ENCODE results near the gene RAPGEF4.

RAPGEF4 gene

GRCh38 chr2:173048897-173049661 is 313.4 kb downstream of the RAPGEF4 start:
- peak; percentile 54 for DNase-seq

GRCh38 chr2:173049831-173050230 is 314.2 kb downstream of the RAPGEF4 start:
- DNase-seq, result no peak

- DNase-seq, result no peak
Observed at GRCh38 chr2:173050684-173051083, 315.0 kb downstream of the RAPGEF4 start.

- DNase-seq, result no peak
Observed at GRCh38 chr2:173051463-173052215, 316.0 kb downstream of the RAPGEF4 start.

DNA sequence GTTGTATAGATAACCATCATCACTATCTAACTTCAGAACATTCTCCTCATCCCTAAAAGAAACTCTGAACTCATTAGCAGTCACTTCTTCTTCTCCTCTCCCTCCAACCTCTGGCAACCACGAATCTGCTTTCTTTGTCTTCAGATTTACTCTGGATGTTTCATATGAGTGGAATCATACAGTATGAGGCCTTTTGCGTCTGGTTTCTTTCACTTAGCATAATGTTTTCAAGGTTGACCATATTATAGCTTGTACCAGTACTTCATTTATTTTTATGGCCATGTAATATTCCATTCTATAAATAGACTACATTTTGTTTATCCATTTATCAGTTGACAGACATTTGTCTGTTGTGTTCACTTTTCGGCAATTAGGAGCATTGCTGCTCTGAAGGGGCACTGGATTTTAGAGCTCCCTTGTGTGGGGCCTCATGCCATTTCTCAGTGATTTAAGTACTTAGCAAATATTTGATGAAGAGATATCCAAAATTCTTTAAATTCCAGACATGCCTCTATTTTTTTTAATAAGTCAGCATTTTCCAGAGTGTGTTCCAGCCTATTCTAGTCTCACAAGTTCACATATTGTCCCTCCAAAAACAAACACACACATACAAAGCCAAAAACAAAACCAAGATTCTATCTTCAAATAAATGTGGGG is 317.5 kb downstream of the RAPGEF4 start:
- DNase-seq, result no peak

DNA sequence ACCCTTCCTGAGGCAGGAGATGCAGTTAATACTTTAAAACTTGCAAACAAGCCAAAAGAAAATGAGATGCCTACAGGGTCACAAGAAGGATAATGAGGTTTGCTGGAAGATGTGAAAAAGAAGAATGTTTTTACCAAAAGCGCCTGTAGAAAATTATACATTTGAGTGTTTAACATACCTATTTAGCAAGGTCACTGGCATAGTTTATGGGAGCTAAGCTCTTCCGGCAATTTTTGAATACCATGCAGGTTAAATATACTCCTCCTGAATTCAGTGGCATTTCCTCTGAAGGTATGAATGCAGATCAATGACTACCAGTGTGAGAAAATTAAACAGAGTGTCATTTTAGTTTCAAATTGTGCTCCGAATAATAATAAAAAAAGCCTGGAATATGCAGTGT is 318.8 kb downstream of the RAPGEF4 start:
- DNase-seq, result no peak

DNA sequence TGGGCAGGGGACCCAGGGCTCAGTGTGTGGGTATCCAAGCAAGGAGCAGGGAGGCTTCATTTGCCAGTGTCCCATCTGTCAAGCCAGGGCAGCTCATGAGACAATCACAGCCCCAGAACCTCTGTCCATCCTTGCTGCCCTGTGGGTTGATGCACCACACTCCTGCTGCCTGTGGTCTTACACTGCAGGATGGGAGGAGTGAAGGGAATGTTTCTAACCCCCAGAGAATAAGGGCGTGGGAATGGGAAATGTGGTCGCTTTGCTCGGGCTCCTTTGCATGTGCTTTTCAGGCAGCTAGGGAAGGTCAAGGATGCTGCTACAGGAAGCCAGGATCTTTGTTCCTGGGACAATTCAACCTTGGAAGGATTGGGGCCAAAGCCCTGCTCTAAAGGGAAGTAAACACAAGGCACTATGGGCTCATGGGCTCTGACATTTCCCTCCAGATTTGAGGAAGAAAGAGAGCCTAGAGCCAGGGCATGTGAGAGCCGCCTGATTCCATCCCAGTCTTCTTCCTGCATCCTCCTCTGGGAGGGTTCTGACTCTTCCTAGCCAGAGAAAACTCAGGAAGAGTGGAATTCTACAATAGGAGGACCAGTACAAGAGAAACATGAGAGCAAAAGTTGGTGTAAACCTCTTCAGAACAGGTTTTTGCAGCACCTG is 321.2 kb downstream of the RAPGEF4 start:
- no peak for DNase-seq

- no peak for DNase-seq
Observed at GRCh38 chr2:173058097-173058496, 322.5 kb downstream of the RAPGEF4 start.

- DNase-seq, result no peak
Observed at GRCh38 chr2:173058673-173059072, 323.0 kb downstream of the RAPGEF4 start.

DNA sequence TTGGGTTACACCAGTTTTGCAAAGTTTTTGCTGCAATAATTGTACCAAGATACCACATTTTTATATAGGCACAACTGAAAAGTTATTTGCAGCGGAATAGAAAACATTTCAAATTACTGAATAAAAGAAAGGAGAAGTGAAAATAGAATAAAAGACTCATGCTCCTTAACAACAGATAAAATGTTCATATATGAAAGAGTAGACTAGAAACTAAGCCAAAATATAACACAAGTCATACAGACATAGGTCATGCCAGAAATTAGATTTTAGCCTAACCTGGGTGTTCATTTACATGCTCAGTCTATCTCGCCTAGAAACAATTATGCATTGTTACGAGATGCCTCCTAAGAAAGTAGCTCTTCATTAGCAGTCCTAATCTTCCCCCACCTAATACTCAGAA is 323.6 kb downstream of the RAPGEF4 start:
- no peak for DNase-seq

DNA sequence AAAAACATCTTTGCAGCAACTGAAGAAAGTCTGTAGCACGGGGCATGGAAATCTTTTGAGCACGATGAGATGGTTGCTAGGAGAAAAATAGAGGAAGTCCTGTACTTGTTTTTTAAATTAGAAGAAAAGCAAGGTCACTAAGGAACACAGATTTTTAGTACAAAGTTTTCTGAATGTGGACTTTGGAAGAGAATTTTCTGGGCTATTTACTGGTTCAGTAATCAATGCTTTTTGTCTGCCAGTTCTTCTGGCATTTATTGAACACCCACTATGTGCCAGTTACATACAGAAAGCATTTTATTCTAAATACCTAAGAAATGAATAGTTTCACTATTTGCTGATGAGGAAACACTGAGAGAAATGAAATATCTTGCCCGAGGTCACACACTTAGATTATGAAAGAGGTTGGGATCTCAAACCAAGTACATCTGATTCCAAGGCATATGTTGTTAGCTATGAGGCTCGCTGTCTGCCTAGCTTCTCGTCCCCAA is 324.4 kb downstream of the RAPGEF4 start:
- DNase-seq, result no peak

DNA sequence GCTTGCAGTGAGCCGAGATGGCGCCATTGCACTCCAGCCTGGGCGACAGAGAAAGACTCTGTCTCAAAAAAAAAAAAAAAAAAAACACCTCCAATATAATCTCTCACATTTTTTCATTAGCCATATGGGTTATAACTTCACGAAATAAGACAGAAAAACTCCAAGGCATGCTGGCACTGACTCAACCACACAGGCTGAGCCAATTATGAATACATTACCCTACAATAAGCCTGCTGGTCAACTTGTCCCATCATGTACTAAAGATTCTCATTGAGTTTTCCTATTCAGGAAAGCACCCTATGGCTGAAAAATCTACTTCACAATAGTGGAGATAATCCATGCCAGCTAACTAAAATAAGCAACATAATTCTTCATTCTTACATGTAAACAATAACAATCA is 327.2 kb downstream of the RAPGEF4 start:
- DNase-seq, result no peak

- DNase-seq, result no peak
Observed at GRCh38 chr2:173064151-173064805, 328.6 kb downstream of the RAPGEF4 start.

DNA sequence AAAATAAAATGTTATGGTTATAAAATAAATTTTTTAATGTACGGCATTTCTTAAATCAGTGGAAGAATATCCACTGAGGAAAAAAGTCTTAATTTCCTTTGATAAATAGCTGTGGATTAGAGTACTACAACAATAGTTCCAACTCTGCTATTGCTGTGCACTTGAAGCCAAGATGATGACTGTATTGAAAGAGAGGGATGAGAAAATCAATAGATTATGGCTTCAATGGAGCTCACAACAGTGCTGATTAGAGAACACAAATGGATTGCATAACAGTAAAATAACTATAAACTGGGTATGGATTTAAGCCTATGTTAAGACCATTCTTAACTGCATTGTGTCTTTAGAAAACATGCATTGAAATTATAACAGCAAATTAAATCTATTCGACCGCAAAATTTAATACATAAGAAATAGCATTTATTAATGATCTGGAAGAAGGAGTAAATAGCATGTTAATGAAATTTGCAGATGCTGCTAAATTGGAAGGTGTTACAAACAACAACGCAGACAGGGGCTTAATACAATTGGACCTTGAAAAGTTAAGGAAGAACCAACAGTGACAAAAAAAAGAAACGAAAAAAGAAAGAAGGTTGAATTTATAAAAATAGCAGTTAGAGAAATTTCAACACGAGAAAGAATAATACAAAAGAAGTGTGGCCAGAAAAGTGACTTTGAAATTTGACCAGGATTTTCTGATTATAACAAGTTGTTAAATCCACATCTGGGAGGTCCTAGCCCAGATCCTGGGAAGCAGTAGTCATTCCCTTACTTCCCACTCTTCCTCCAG is 331.4 kb downstream of the RAPGEF4 start:
- DNase-seq, result no peak

DNA sequence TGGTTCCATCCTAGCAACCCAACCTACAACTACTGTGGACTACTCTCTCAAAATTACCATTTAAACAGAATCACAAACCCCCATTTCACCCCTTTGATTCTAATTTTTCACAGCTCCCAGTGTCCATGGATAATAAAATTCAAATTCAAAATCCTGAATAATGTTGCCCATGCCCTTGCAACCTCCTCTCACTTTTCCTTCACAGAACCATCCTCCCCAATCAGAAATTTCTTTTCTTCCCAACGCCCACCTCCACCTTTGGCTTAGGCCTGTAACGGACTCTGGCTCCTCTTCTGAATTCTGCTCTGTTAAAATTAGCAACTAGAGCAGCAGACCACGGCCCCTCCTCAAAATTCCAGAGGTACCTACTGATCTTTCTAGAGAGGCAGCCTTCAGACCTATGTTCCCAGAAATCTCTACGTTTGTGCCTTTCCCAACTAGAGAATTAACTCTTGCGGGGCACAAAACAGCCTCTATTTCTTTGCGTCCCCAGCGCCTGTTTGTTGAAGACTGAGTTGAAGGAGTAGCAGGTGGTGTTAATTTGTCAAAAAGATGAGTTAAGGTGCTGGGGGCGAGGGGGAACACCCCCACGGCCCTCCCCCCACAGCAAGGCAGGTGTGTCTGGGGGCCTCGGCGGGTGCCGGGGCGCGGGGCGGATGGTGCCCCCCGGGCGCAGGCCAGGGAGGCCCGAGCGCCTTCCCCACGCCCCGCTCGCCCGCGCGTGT is 339.6 kb downstream of the RAPGEF4 start:
- DNase-seq, result no peak

DNA sequence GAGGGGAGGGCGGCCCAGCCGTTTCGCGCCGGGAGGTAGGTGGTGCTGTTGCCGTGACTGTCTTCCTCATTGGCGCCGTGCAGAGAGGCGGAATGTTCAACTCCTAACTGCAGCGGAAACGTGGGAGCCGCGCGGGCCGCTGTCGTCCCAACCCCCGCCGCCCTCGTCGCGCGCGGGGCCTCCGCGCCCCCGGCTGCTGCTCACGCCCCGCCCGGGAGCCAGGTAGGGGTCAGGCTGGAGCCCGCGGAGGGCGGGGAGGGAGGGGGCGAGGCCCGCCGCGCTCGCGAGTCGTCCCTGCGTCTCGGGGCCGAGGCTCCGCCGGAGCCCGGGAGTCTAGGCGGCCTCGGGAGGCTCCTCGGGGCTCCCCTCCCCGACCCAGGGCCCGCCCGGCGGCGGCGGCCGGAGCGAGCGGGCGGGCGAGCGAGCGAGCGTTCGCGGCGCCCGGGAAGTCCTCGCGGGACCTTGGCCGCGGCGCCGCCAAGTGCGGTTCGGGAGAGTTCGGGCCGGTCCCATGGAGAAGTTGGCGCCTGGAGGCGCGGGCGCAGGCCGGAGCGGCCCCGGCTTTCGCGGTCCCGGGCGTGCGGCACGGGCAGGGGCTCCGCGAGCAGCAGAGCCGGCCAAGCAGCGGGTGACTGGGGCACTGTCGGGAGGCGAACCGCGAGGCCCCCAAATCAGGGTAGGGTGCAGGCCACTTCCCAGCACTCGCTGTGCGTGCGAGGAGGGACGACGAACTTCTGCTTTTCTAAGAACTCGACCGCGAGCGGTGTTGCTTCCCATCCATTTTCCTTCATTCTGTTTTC is 340.3 kb downstream of the RAPGEF4 start, which contains the start of gene MAP3K20:
Gene MAP3K20, plus strand, starts transcription at position 66 of the 800 bp plus-strand sequence. CDS start 15,186 bp downstream, outside the sequence.
- peak; percentile 52 for DNase-seq

GRCh38 chr2:173076581-173077345 is 341.1 kb downstream of the RAPGEF4 start:
- DNase-seq, result peak; percentile 41

DNA sequence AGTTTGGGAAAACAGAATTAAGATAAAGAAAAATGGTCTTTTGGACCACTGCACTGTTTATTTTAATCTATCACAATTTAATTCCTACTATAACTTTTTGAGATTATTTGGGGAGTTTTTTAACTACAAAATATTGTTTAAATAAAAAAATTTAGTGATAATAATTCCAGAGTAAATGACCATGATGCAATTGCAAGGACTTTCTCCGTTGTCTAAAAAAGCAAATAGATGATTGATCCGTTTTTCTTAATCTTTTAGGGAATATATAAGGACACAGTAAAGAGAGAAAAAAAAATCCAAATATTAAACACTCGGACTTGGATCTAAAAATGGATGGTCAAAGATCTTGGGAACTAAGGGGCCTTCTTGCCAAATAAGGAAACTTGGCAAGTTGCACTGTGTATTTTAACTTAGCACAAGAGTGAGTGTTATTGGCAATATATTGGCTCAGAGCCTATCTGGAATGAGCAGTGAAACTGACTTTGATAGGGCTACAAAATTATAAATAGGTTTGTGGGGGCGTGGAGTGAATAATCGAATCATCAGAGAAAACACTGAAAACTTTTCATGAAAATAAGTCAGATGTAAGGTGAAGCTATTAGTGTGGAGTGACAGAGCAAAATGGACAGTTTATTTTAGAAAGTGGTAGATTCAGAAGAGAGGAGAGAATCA is 342.0 kb downstream of the RAPGEF4 start:
- no peak for DNase-seq

DNA sequence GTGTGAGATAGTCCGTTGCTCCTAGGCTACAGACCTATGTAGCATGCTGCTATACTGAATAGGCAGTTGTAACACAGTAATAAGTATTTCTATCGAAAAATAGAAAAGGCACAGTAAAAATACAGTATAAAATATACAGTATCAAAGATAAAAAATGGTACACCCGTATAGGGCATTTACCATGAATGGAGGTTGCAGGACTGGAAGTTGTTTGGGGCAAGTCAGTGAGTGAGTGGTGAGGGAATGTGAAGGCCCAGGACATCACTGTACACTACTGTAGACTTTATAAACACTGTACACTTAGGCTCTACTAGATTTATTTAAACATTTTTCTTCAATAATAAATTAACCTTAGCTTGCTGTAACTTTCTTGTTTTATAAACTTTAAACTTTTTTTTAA is 343.5 kb downstream of the RAPGEF4 start:
- DNase-seq, result no peak
